ENCODE data around the gene BLOC1S3.
A peak's percentile ranks its signal among the peaks of the same experiment; 100 is the strongest.

The BLOC1S3 gene, protein sequence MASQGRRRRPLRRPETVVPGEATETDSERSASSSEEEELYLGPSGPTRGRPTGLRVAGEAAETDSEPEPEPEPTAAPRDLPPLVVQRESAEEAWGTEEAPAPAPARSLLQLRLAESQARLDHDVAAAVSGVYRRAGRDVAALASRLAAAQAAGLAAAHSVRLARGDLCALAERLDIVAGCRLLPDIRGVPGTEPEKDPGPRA

DNA sequence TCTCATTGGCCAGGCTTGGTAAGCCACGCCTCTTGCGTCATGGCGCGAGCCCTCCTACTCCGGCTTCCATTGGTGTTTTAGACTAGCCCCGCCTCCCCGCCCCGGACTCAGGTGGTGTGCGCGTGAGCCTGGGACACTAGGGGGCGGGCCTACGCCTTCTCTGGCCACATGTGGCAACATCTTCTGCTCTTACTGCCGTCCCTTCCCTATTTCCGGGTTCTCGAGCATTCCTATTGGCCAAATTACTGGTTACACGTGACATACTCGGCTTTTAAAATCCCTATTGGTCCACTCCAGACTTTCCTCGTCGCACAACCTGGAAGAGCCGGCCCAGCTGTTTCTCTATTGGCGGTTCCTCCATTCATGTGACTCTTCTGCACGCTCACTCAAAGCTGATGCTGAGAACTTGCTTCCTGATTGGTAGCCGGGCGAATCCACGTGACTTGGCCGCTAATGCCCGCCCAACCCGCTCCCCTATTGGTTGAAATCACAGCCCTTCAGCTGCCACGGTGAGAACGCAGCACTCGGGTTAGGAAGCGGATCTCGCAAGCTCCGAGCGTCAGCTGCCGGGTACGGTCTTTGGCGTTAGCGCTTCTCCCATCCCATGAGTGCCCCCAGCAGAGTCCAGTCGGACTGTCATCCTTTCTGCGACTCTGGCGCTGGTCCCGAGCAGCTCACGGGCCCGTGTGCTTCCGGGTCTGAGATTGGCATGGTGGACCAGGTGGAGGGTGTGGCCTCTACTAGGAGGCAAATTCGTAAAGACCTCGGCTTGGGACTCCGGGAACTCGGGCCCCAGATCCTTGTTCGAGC lies at the start of gene BLOC1S3:
Gene BLOC1S3 (plus strand): TSS at position 523 of the 810 bp plus-strand sequence. CDS start 513 bp downstream, outside the sequence.
- Mint-ChIP-seq H3K27me3 (no peaks in the 10 kb centered on the region), H3K9me3 (ENCODE audit: low read depth) (no peaks in the 10 kb centered on the region), H3K4me3 (peak within 1 kb of the TSS; percentile 92), H3K27ac (peak within 1 kb of the TSS; percentile 92), H3K4me1 (ENCODE audit: low read depth) (peaks cover 36% of the 10 kb centered on the region), H3K36me3 (no peaks in the 10 kb centered on the region)

DNA sequence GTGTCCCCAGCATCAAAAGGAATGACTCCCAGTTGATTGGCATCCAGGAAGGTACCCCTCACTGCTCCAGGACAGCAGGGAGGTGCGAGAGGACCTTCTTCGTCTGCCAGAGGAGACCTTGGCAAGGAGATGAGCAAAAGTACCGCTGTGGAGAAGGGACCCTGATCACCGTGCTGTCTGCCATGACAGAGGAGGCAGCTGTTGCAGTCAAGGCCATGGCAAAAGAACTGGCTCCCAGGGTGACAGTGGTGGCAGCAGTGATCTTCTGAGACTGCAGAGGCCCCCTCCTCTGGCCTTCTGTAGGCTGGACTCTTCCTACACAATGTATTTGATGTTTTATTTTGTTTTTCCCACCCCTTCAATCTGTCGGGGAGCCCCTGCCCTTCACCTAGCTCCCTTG lies 49.8 kb upstream of the BLOC1S3 start:
- Mint-ChIP-seq H3K9me3 (ENCODE audit: low read depth) (no peaks in the 10 kb centered on the region), H3K4me1 (ENCODE audit: low read depth) (peaks cover 6% of the 10 kb centered on the region), H3K27me3 (no peaks in the 10 kb centered on the region), H3K4me3 (no peak overlapping the region), H3K27ac (no peak overlapping the region), H3K36me3 (no peaks in the 10 kb centered on the region)

DNA sequence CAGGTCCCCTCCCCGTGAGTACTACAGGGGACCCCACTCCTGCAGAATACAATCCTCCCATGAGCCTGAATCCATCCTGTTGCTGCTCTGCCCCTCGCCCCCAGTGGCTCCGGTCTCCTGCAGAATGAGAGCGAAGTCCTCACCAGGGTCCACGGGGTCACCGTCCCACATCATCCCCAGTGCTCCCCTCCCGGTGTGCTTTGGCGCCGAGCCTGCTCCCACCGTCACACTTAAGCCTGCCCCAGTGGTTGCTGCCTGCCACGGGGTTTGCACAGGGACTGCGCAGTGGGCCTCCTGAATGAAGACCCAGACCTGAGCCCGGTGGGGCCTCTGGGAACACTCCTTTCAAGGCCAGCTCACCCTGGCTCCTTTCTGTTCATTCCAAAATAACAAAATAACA lies 48.3 kb upstream of the BLOC1S3 start:
- no peaks in the 10 kb centered on the region for H3K36me3 Mint-ChIP-seq
- H3K27me3 Mint-ChIP-seq = no peaks in the 10 kb centered on the region
- H3K27ac Mint-ChIP-seq = no peak overlapping the region
- H3K9me3 Mint-ChIP-seq (ENCODE audit: low read depth) = no peaks in the 10 kb centered on the region
- H3K4me1 Mint-ChIP-seq (ENCODE audit: low read depth) = peaks cover 4% of the 10 kb centered on the region
- no peak overlapping the region for H3K4me3 Mint-ChIP-seq

DNA sequence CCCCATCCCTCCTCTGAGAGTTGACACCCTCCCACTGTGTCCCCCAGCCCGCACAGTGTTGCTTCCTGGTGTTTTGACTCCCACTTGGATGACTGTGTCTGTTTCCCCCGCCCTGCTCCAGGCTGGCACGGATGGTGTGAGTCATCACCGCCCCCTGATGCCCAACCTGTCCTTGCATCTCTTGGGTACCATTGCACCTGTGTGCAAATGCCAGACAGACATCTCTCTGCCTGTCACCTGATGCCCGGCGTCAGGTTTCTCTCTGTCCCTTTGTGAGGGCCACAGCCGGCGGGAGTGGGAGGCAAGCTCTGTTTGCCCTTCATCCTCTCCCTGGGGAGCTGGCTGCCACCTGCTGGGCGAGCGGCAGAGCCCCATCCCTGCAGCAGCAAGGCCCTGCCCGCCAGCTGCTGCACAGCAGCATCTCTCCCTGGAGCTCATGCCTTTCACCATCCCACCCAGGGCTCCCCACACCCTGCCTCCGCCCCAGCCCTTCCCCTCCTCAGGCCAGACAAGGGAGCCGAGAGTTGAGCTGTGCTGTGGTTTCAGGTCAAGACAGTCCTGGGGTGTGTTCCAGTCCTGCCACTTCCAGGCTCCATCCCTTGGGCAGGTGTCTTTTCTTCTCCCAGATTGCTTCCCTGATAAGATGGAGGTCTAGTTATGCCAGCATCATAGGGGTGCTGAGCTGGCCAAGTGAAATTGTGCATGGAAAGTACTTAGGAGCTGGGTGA lies 47.5 kb upstream of the BLOC1S3 start:
- Mint-ChIP-seq H3K27ac (no peak overlapping the region), H3K4me3 (no peak overlapping the region), H3K9me3 (ENCODE audit: low read depth) (no peaks in the 10 kb centered on the region), H3K27me3 (no peaks in the 10 kb centered on the region), H3K36me3 (no peaks in the 10 kb centered on the region), H3K4me1 (ENCODE audit: low read depth) (peaks cover 1% of the 10 kb centered on the region)

DNA sequence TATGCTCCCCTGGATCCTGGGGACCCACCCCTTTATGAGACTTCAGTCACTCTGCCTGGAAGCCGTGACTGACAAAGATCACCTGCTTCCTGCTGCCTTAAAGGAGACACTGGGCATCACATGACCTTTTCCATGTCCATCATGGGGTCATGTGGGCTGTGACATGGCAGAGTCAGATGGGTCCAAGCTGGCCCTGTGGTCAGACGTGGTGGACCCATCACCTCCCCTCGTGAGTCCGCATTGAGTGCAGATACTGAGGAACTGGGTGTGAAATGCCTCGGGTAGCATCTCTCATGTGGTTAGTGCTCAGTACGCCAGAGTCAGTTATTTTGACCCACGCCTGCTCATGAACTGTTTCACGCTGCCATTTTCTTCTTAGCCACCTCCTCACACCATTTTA lies 44.9 kb upstream of the BLOC1S3 start:
- no peaks in the 10 kb centered on the region for H3K36me3 Mint-ChIP-seq
- no peaks in the 10 kb centered on the region for H3K27me3 Mint-ChIP-seq
- H3K27ac Mint-ChIP-seq = no peak overlapping the region
- H3K9me3 Mint-ChIP-seq (ENCODE audit: low read depth) = no peaks in the 10 kb centered on the region
- H3K4me1 Mint-ChIP-seq (ENCODE audit: low read depth) = peaks cover 1% of the 10 kb centered on the region
- no peak overlapping the region for H3K4me3 Mint-ChIP-seq

DNA sequence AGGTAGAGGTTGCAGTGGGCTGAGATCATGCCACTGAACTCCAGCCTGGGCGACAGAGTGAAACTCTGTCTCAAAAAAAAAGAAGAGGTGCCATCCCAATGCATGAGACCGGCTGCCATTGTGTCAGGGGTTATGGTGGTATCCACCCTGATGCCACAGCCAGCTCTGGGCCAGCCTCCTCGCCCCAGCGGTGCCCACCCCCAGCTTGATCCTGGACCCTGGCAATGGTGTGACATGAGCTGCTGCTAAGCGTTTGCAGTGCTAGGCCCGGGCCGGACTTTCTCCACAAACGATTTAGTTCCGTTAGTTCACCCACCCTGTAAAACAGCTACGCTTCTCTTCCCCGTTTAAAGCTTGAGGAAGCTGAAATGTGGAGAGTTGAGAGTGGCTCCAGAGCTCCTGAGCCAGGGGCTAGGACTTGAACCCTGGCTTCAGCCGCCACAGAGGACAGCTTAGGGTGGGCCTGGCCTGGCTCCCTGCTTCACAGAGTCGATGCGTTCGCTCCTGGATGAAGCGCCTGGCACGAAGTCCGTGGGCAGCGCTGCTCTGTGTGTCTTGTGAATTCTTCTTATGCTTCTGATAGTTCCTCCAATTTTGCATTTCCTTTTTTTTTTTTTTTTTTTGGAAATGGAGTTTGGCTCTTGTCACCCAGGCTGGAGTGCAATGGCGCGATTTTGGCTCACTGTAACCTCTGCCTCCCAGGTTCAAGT lies 43.3 kb upstream of the BLOC1S3 start:
- Mint-ChIP-seq H3K4me3 (no peak overlapping the region), H3K9me3 (ENCODE audit: low read depth) (no peaks in the 10 kb centered on the region), H3K4me1 (ENCODE audit: low read depth) (peaks cover 1% of the 10 kb centered on the region), H3K36me3 (no peaks in the 10 kb centered on the region), H3K27ac (no peak overlapping the region), H3K27me3 (no peaks in the 10 kb centered on the region)

DNA sequence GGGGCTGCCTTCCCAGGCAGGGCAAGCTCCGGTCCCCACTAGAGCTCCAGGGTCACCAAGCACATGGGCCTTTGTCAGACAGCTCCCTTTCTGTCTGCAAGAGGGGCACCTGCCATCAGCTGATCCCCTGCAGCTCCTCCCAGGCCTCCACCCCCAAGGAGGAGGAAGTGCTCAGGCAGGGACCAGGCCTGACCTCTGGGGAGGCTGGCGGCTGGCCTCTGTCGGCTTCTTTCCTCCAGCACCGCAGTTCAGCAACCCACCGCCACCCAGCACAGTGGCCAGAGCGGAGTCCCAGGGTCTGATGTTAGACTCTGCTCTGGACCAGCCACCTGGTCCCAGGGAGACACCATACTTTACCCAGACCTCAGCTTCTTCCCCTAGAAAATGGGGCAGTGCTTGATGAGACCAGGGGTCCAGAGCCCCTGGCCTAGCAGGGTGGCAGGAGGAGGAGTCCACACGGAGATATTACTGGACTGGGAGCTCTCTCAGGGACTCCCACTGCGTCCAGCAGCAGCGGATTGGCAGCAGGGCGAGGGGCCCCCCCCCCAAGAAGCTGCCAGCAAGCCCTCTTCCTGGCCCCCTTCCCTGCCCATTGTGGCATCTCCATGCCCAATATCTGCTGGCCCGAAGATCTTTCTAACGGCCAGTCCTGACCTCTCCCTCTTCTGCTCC lies 41.9 kb upstream of the BLOC1S3 start:
- Mint-ChIP-seq H3K4me3 (no peak overlapping the region), H3K27ac (no peak overlapping the region), H3K9me3 (ENCODE audit: low read depth) (no peaks in the 10 kb centered on the region), H3K27me3 (no peaks in the 10 kb centered on the region), H3K4me1 (ENCODE audit: low read depth) (peaks cover 1% of the 10 kb centered on the region), H3K36me3 (no peaks in the 10 kb centered on the region)

DNA sequence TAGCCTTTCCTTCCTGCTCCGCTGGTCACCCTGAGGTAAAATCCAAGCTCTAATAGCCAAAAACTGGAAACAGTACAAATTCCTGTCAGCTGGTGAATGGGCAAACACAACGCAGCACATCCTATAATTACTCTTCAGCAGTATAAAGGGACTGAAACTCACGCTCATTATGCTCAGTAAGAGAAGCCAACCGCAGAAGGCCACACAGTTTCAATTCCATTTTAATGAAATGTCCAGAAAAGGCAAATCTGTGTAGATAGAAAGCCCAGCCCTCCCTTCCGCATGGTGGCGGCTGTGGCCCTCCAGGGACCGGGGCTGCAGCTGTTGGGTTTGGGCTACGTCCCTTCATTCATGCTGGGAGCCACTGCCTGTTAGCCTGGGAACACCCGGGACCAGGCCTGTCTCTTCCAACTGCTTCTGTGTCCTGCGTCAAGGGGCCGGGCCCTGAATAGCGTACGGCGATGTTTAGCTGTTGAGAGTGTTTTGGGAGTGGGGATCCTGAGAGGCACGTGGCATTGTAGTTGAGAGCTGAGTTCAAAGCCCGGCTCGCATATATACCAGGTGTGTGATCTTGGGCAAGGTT lies 41.3 kb upstream of the BLOC1S3 start:
- H3K9me3 Mint-ChIP-seq (ENCODE audit: low read depth) = no peaks in the 10 kb centered on the region
- H3K27ac Mint-ChIP-seq = no peak overlapping the region
- no peaks in the 10 kb centered on the region for H3K36me3 Mint-ChIP-seq
- no peaks in the 10 kb centered on the region for H3K27me3 Mint-ChIP-seq
- H3K4me3 Mint-ChIP-seq = no peak overlapping the region
- H3K4me1 Mint-ChIP-seq (ENCODE audit: low read depth) = peaks cover 1% of the 10 kb centered on the region

DNA sequence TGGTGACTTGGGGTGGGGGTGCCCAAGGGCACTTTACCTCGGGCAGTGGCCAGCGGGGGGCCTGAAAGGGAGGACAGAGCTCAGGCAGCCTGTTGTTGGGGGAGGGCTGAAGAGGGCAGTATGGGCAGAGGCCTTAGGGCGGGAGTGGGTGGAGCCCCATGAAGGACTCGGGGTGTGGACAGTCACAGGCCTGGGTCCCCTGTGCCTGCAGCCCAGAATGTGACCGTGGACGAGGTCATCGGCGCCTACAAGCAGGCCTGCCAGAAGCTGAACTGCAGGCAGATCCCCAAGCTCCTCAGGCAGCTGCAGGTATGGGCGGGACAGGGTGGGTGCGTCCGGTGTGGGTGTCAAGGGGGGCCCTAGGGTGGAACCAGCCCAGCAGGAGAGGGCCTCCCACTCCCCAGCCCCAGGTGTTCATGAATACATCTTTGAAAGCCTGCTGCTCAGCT lies 40.3 kb upstream of the BLOC1S3 start:
- no peak overlapping the region for H3K27ac Mint-ChIP-seq
- H3K4me3 Mint-ChIP-seq = no peak overlapping the region

DNA sequence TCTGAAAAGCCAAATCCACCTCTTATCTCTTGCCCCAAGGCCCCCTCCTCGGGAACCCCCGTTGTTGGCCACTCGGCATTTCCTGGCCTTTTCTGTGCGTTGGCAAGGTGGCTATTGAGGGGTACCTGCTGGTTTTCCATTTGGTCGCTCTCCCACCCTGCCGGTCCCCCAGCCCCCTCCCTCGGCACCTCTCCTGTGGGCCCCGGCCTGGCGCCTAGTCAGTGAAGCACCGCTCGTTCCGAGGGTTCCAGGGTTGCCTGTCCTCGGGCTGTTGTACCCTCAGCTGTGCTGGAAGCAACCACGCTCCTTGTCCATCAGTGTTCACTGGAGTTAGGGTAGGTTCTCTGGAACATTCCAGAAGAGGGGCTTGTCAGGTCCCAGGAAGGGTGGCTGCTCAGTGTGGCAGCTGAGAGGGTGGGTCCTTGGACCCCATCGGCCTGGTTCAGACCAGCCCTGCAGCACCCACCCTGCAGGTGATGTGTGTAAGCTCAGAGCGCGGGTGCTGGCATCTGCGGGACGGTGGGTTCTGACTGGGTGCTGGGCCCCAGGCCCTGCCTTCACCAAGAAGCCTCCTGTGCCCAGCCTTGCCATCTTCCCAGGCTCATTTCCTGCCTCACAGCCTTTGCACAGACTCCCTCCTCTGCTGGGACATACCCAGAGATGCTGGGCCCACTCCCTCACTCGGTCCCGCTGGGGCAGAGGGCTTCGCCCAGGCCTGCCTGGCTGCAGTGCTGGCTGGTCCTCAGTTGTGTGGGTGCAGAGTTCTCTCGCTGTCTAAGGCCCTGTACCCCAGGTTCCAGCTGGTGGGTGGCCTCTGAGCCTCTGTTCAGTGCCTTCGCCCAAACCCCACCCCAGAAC lies 39.1 kb upstream of the BLOC1S3 start:
- Mint-ChIP-seq H3K27ac (no peak overlapping the region), H3K4me3 (no peak overlapping the region), H3K36me3 (peaks cover 2% of the 10 kb centered on the region), H3K27me3 (no peaks in the 10 kb centered on the region), H3K4me1 (ENCODE audit: low read depth) (peaks cover 1% of the 10 kb centered on the region), H3K9me3 (ENCODE audit: low read depth) (no peaks in the 10 kb centered on the region)

More for the DNA sequence above, 40.3 kb upstream of the BLOC1S3 start:
- Mint-ChIP-seq H3K27me3 (no peaks in the 10 kb centered on the region), H3K9me3 (ENCODE audit: low read depth) (no peaks in the 10 kb centered on the region), H3K4me1 (ENCODE audit: low read depth) (peaks cover 1% of the 10 kb centered on the region), H3K36me3 (peaks cover 2% of the 10 kb centered on the region)

DNA sequence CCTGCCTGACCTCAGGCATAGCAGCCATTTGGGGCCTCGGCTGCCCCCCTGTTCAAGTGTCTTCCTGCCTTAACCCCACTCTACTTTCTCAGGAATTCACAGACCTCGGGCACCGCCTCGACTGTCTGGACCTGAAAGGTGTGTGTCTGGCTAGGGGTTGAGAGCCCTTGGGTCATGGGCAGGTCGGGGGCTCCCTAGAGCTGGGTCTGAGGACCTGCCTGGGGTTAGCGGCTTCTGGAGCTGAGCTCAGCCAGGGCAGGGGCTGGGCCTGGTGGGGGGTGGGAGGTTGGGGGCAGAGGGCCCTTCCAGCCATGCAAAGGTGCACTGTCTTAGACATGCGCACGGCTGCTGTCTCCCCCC lies 38.5 kb upstream of the BLOC1S3 start:
- no peaks in the 10 kb centered on the region for H3K27me3 Mint-ChIP-seq
- H3K36me3 Mint-ChIP-seq = peaks cover 2% of the 10 kb centered on the region
- peaks cover 1% of the 10 kb centered on the region for H3K4me1 Mint-ChIP-seq (ENCODE audit: low read depth)
- no peaks in the 10 kb centered on the region for H3K9me3 Mint-ChIP-seq (ENCODE audit: low read depth)
- H3K4me3 Mint-ChIP-seq = no peak overlapping the region
- H3K27ac Mint-ChIP-seq = no peak overlapping the region

DNA sequence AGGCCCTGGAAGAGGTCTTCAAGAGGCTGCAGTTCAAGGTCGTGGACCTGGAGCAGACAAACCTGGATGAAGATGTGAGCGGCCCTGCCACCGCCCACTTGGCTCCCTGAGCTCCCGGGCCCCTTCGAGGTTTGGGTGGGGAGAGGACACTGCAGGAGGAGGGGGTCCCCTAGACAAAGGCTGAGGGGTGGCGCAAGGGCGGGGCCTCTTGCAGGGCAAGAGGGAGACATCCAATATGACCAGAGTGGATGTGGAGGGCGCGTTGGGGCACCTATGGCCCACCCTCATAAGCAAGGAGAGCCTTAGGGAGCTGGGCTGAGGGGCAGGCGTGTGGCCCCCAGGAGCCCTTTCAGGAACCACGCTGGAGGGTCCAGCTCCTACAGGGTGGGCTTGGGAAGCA lies 38.1 kb upstream of the BLOC1S3 start:
- Mint-ChIP-seq H3K9me3 (ENCODE audit: low read depth) (no peaks in the 10 kb centered on the region), H3K27me3 (no peaks in the 10 kb centered on the region), H3K4me1 (ENCODE audit: low read depth) (peaks cover 1% of the 10 kb centered on the region), H3K27ac (no peak overlapping the region), H3K36me3 (peaks cover 2% of the 10 kb centered on the region), H3K4me3 (no peak overlapping the region)

DNA sequence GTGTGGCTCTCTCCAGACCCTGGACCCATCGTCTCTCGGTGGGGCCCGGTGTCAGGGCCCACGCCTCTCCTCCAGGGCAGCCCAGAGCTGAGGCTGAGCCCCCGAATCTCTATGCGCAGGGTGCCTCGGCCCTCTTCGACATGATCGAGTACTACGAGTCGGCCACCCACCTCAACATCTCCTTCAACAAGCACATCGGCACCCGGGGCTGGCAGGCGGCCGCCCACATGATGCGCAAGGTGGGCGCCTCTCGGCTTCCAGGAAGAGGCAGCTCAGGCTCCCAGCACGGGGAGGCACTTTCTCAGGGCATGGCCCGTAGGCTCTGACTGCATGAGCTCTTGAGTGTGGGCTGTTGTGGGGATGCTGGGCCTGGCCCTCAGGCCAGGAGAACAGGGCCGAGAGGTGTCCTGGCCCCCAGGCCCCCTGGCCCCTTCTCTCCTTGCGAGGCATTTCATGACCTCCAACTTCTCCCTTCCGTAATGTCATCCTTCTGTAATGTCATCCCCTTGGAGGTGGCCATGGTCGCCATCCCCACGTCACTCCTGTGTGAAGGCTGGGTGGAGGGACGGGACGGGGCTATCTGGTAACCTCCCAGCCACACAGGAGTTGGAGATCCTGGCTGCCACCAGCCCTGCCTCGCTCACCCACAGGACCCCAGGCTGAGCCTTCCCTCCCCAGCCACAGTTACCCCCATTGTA lies 37.2 kb upstream of the BLOC1S3 start:
- no peak overlapping the region for H3K27ac Mint-ChIP-seq
- H3K4me1 Mint-ChIP-seq (ENCODE audit: low read depth) = peaks cover 1% of the 10 kb centered on the region
- H3K9me3 Mint-ChIP-seq (ENCODE audit: low read depth) = no peaks in the 10 kb centered on the region
- H3K27me3 Mint-ChIP-seq = no peaks in the 10 kb centered on the region
- no peak overlapping the region for H3K4me3 Mint-ChIP-seq
- H3K36me3 Mint-ChIP-seq = peaks cover 2% of the 10 kb centered on the region

All from activated naive CD8-positive, alpha-beta T cell (primary cell).